Activated B cell treated with CpG ODN at 0.5 μM for 24 hours (primary cell): Measurements from ENCODE around the gene MRPL54. TPM values are rescaled to one million over a fixed set of nuclear protein-coding genes. Genes with fewer than 3 reads are reported as not detected.

Experiments
- ATAC-seq: fragments of 200-7000 bp; cut with Tn5 transposase; one replicate; pipeline ENCODE4 v1.10.0; 2021; ENCODE audit warnings: low read depth, mild to moderate bottlenecking, moderate library complexity
- CTCF ChIA-PET: fragments of 350-600 bp; sonication (Branson Sonifier 250); formaldehyde crosslinking; loops from one replicate; lab custom pipeline; 2021; ENCODE audit warnings: antibody characterized with exemption; lab: Charles Lee
- POLR2A ChIA-PET: fragments of 350-600 bp; sonication (Branson Sonifier 250); formaldehyde crosslinking; loops from one replicate; lab custom pipeline; 2021; ENCODE audit warnings: antibody characterized with exemption; lab: Charles Lee
- DNase-seq: peaks from one replicate; pipeline ENCODE4 v3.0.0; 2022
- H3K27ac Mint-ChIP-seq: one replicate; pipeline ENCODE4 v1.8.0; 2020; ENCODE audit warnings: mixed read lengths
- H3K27me3 Mint-ChIP-seq: one replicate; pipeline ENCODE4 v1.8.0; 2021; ENCODE audit warnings: mixed read lengths
- H3K36me3 Mint-ChIP-seq: one replicate; pipeline ENCODE4 v1.8.0; 2021; ENCODE audit warnings: low read depth, mixed read lengths
- H3K4me1 Mint-ChIP-seq: one replicate; pipeline ENCODE4 v1.8.0; 2021; ENCODE audit warnings: mixed read lengths
- H3K4me3 Mint-ChIP-seq: one replicate; pipeline ENCODE4 v1.8.0; 2020; ENCODE audit warnings: mild to moderate bottlenecking, mixed read lengths
- H3K9me3 Mint-ChIP-seq: one replicate; pipeline ENCODE4 v1.8.0; 2020; ENCODE audit warnings: mixed read lengths
- intact Hi-C: fragments of 100-400 bp; cut with micrococcal nuclease; formaldehyde crosslinking; loops from one replicate; pipeline ENCODE4 v1.15.1; 2024
- total RNA-seq: library from RNA; stranded (reverse); gene quantifications from 2 replicates; pipeline ENCODE4 v1.2.3, GENCODE V29; 2022
- TF ChIP-seq, protein P1 (sequence below): fragments of 200-600 bp; IDR thresholded peaks from one replicate; pipeline ENCODE4 v1.8.0; 2022; ENCODE audit warnings: antibody characterized with exemption, mild to moderate bottlenecking

The MRPL54 gene
- total RNA-seq, 1 donor from 2014 or later, result 81.2 TPM

DNA sequence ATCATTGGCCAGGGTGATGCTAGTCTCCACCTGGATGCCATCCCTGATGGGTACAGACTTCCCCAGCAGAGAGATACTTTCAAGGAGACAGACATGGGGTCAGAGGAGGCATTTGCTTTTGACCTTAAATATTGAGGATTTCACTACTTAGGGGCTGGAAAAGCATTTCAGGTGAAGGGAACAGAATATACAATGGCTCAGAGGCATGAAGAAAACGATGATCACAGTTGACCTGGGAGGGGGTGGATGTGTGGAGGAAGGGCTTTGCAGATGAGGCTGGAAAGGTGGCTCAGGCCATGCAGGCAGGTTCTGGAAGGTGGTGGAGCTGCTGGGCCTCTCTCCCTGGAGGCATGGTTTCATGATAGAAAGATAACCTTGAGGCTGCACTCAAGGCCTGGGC lies 19.8 kb downstream of the MRPL54 start:
- Mint-ChIP-seq H3K9me3 (peaks cover 13% of the 10 kb centered on the region), H3K27me3 (peaks cover 4% of the 10 kb centered on the region), H3K36me3 (peaks cover 10% of the 10 kb centered on the region), H3K4me1 (peaks cover 15% of the 10 kb centered on the region), H3K27ac (no peak overlapping the region), H3K4me3 (no peak overlapping the region)
- DNase-seq (no peak), ATAC-seq (no peak)
- POLR2A ChIA-PET, result interaction anchor here (0.6 kb wide), 1 partner anchor 687 kb away, joined by 6 read pairs; no protein-coding TSS in a partner anchor
- intact Hi-C loops, result no loop called here
- CTCF ChIA-PET, result no interaction called here
- TF ChIP-seq, protein P1, sequence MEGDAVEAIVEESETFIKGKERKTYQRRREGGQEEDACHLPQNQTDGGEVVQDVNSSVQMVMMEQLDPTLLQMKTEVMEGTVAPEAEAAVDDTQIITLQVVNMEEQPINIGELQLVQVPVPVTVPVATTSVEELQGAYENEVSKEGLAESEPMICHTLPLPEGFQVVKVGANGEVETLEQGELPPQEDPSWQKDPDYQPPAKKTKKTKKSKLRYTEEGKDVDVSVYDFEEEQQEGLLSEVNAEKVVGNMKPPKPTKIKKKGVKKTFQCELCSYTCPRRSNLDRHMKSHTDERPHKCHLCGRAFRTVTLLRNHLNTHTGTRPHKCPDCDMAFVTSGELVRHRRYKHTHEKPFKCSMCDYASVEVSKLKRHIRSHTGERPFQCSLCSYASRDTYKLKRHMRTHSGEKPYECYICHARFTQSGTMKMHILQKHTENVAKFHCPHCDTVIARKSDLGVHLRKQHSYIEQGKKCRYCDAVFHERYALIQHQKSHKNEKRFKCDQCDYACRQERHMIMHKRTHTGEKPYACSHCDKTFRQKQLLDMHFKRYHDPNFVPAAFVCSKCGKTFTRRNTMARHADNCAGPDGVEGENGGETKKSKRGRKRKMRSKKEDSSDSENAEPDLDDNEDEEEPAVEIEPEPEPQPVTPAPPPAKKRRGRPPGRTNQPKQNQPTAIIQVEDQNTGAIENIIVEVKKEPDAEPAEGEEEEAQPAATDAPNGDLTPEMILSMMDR, result no peak

DNA sequence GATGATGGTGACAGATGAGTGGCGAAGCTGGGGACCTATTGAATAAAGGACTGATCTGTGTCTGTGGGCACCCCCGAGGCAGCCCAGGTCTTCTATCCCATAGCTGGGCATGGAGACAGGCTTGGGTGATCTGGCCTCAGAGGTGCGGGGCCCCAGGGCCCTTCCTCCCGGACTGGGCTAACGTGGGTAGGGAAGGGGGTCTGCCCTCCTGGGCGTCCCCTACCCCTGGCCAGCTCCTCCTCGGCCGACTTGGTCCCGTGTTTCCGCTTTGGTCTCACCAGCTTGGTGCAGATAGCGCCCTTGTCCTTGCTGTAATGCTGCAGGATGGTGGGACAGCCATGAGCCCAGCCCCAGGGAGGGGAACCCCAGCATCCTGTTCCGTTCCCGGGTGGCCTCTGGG lies 20.4 kb downstream of the MRPL54 start:
- no peak for DNase-seq
- peaks cover 15% of the 10 kb centered on the region for H3K4me1 Mint-ChIP-seq
- H3K36me3 Mint-ChIP-seq, result peaks cover 10% of the 10 kb centered on the region
- no peak for ATAC-seq
- H3K4me3 Mint-ChIP-seq, result no peak overlapping the region
- intact Hi-C loops, result loop anchor here (1.0 kb wide), 1 partner anchor 39 kb away; no protein-coding TSS in a partner anchor
- H3K9me3 Mint-ChIP-seq, result peaks cover 13% of the 10 kb centered on the region
- peaks cover 4% of the 10 kb centered on the region for H3K27me3 Mint-ChIP-seq
- H3K27ac Mint-ChIP-seq, result no peak overlapping the region
- ChIA-PET CTCF (no interaction called here), POLR2A (interaction anchor here (0.6 kb wide), 1 partner anchor 687 kb away, joined by 6 read pairs; no protein-coding TSS in a partner anchor)
- TF ChIP-seq, protein P1, result no peak

DNA sequence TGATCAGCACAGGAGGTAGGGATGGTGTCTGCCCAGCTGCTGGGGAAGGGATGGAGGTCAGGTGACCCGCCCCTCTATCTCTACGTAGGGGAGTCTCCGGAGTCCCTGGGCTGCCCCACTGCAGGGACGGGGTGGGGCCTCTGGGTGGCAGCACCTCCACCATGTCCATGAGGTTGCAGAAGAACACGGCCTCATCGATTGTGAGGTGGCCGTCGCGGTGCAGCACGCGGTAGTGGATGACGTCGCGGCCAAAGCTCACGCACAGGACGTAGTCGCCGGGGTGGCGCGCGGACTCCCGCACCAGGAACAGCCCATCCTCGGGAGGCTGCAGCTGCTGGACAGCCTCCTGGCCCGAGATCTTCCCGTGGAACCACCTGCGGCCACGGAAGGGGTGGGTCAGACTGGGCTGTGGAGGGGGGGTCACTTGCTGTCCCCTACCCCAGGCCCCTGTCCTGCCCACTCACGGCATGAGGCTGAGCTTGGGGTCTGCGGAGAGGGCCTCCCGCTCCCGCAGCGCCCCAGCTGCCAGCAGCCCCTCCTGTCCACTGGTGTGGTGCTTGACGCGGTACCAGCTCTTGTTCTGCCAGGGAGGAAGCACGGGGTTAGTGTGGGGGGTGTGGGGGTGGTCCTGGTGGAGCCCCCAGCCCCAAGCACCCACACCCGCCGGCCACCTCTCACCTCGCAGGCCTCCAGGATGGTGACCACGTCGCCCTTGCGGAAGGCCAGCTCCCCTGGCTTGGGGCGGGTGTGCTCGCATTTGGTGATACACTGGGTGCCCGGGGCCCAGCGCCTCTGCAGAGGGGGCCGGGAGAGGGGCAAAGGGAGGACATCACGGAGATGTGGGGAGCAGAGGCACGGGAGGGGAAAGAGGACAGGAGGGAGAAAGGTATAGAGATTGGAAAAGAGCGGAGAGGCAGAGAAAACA lies 21.4 kb downstream of the MRPL54 start:
- ChIA-PET CTCF (no interaction called here), POLR2A (no interaction called here)
- ATAC-seq (peak; percentile 51), DNase-seq (no peak)
- intact Hi-C loops, result loop anchor here (1.0 kb wide), 1 partner anchor 38 kb away; no protein-coding TSS in a partner anchor
- Mint-ChIP-seq H3K4me1 (peaks cover 16% of the 10 kb centered on the region), H3K4me3 (no peak overlapping the region), H3K9me3 (peaks cover 13% of the 10 kb centered on the region), H3K27ac (no peak overlapping the region), H3K27me3 (peaks cover 4% of the 10 kb centered on the region), H3K36me3 (peaks cover 10% of the 10 kb centered on the region)
- TF ChIP-seq, protein P1, result no peak

GRCh38 chr19:3784607-3785450 lies 22.3 kb downstream of the MRPL54 start:
- Mint-ChIP-seq H3K4me1 (peaks cover 21% of the 10 kb centered on the region), H3K4me3 (peak overlapping the region; percentile 75), H3K27me3 (peaks cover 5% of the 10 kb centered on the region), H3K9me3 (peaks cover 13% of the 10 kb centered on the region), H3K27ac (no peak overlapping the region), H3K36me3 (peaks cover 10% of the 10 kb centered on the region)
- ChIA-PET CTCF (no interaction called here), POLR2A (no interaction called here)
- ATAC-seq (no peak), DNase-seq (no peak)
- TF ChIP-seq, protein P1, result no peak
- intact Hi-C loops, result no loop called here
